ENCODE data around the gene MED13L.

Gene MED13L

GRCh38 chr12:116263431-116263830 lies 14.1 kb downstream of the MED13L start:
- Histone ChIP-seq H3K4me1 (peaks cover 13% of the 10 kb centered on the region), H3K9me3 (no peaks in the 10 kb centered on the region), H3K36me3 (no peaks in the 10 kb centered on the region; the same call in 1 of the 2 replicates), H3K4me3 (ENCODE audit: low read depth, low read length) (no peak overlapping the region), H3K27me3 (no peaks in the 10 kb centered on the region)
- no peak for TF ChIP-seq CTCF (IDR thresholded peaks at IDR 0.05; ENCODE audit: low read depth, low read length)
- no peak for DNase-seq

GRCh38 chr12:116262741-116263140 lies 14.8 kb downstream of the MED13L start:
- Histone ChIP-seq H3K36me3 (no peaks in the 10 kb centered on the region; the same call in 1 of the 2 replicates), H3K4me1 (peaks cover 18% of the 10 kb centered on the region), H3K9me3 (no peaks in the 10 kb centered on the region), H3K4me3 (ENCODE audit: low read depth, low read length) (no peak overlapping the region), H3K27me3 (no peaks in the 10 kb centered on the region)
- no peak for DNase-seq
- TF ChIP-seq CTCF (IDR thresholded peaks at IDR 0.05; ENCODE audit: low read depth, low read length): no peak

GRCh38 chr12:116261525-116262100 lies 15.9 kb downstream of the MED13L start:
- peaks cover 25% of the 10 kb centered on the region for H3K4me1 ChIP-seq
- H3K4me3 ChIP-seq (ENCODE audit: low read depth, low read length): no peak overlapping the region
- DNase-seq: no peak
- no peak for TF ChIP-seq CTCF (IDR thresholded peaks at IDR 0.05; ENCODE audit: low read depth, low read length)
- H3K9me3 ChIP-seq: no peaks in the 10 kb centered on the region
- H3K36me3 ChIP-seq: no peaks in the 10 kb centered on the region; the same call in 1 of the 2 replicates
- no peaks in the 10 kb centered on the region for H3K27me3 ChIP-seq

GRCh38 chr12:116259800-116260577 lies 17.5 kb downstream of the MED13L start:
- peaks cover 18% of the 10 kb centered on the region for H3K4me1 ChIP-seq
- no peak for TF ChIP-seq CTCF (IDR thresholded peaks at IDR 0.05; ENCODE audit: low read depth, low read length)
- DNase-seq: no peak
- no peaks in the 10 kb centered on the region for H3K9me3 ChIP-seq
- no peaks in the 10 kb centered on the region for H3K27me3 ChIP-seq
- no peak overlapping the region for H3K4me3 ChIP-seq (ENCODE audit: low read depth, low read length)
- H3K36me3 ChIP-seq: no peaks in the 10 kb centered on the region

GRCh38 chr12:116257826-116258225 lies 19.7 kb downstream of the MED13L start:
- Histone ChIP-seq H3K4me3 (ENCODE audit: low read depth, low read length) (no peak overlapping the region), H3K36me3 (no peaks in the 10 kb centered on the region), H3K27me3 (no peaks in the 10 kb centered on the region), H3K4me1 (peaks cover 18% of the 10 kb centered on the region), H3K9me3 (no peaks in the 10 kb centered on the region)
- DNase-seq: no peak
- no peak for TF ChIP-seq CTCF (IDR thresholded peaks at IDR 0.05; ENCODE audit: low read depth, low read length)

- H3K4me3 ChIP-seq (ENCODE audit: low read depth, low read length): no peak overlapping the region
- no peak for TF ChIP-seq CTCF (IDR thresholded peaks at IDR 0.05; ENCODE audit: low read depth, low read length)
- H3K36me3 ChIP-seq: no peaks in the 10 kb centered on the region
- DNase-seq: no peak
- H3K27me3 ChIP-seq: no peaks in the 10 kb centered on the region
- peaks cover 18% of the 10 kb centered on the region for H3K4me1 ChIP-seq
- H3K9me3 ChIP-seq: no peaks in the 10 kb centered on the region
These were observed 20.3 kb downstream of the MED13L start for GRCh38 chr12:116257215-116257614.

All from BE2C (cell line).